ENCODE results near the gene KPNA2. TPM values are rescaled to one million over a fixed set of nuclear protein-coding genes. Genes with fewer than 3 reads are reported as not detected.

Gene KPNA2
- total and polyA plus RNA-seq, 2 of the 13 experiments (the other 11 are each of a cell fraction or from before 2014, with no cell fraction given): 111 to 305 TPM

GRCh38 chr17:67993153-67993997, 42.2 kb upstream of the KPNA2 start (continued):
- TF ChIP-seq FOSL1 (CRISPR knock-in tag; IDR thresholded peaks at IDR 0.05; ENCODE audit: borderline replicate concordance) (no peak), HNRNPLL (IDR thresholded peaks at IDR 0.05; ENCODE audit: low read depth, low read length, poor library complexity, severe bottlenecking) (peak; percentile 16), E2F2 (CRISPR knock-in tag; IDR thresholded peaks at IDR 0.05; ENCODE audit: borderline replicate concordance) (no peak), ZNF800 (CRISPR knock-in tag; IDR thresholded peaks at IDR 0.05) (peak; percentile 55; the same call in 1 of the 2 replicates), KLF6 (CRISPR knock-in tag; IDR thresholded peaks at IDR 0.05) (0 out of 2 replicates have a peak, but pooled peaks have one; percentile 42), TCF7 (IDR thresholded peaks at IDR 0.05; ENCODE audit: low read depth) (no peak), SRSF4 (IDR thresholded peaks at IDR 0.05; ENCODE audit: low read depth, low read length, poor library complexity, severe bottlenecking) (no peak), FOXP1 (IDR thresholded peaks at IDR 0.05) (no peak), FOXP1 (CRISPR knock-in tag; IDR thresholded peaks at IDR 0.05) (no peak), ZEB1 (IDR thresholded peaks at IDR 0.05; ENCODE audit: insufficient replicate concordance, low read depth) (no peak), CREBL2 (CRISPR knock-in tag; IDR thresholded peaks at IDR 0.05; ENCODE audit: borderline replicate concordance) (peak; percentile 77; the same call in 1 of the 2 replicates), ATF7-NPFF (CRISPR knock-in tag; IDR thresholded peaks at IDR 0.05; ENCODE audit: low read depth) (peak; percentile 77), ZNF572 (CRISPR knock-in tag; IDR thresholded peaks at IDR 0.05) (no peak), MAX (IDR thresholded peaks at IDR 0.05) (no peak; the same call in 1 of the 2 replicates), ZNF75D (CRISPR knock-in tag; IDR thresholded peaks at IDR 0.05; ENCODE audit: borderline replicate concordance) (no peak), POLR2A (IDR thresholded peaks at IDR 0.05; ENCODE audit: insufficient read depth in 1 of 2, low read depth in 2 of 2, low read length in 2 of 2) (peak; percentile 41 to 50; a peak in 1 of 4 replicates), PLRG1 (conservative IDR thresholded peaks at IDR 0.05) (no peak), BRCA1 (CRISPR knock-in tag; IDR thresholded peaks at IDR 0.05) (no peak), ZNF496 (CRISPR knock-in tag; IDR thresholded peaks at IDR 0.05; ENCODE audit: insufficient replicate concordance) (no peak), ZNF234 (CRISPR knock-in tag; conservative IDR thresholded peaks at IDR 0.05) (no peak), GFI1 (CRISPR knock-in tag; IDR thresholded peaks at IDR 0.05; ENCODE audit: borderline replicate concordance) (peak; percentile 46; the same call in 1 of the 2 replicates), HNF1B (CRISPR knock-in tag; IDR thresholded peaks at IDR 0.05) (no peak), ZNF780A (CRISPR knock-in tag; IDR thresholded peaks at IDR 0.05) (no peak), MEIS2 (CRISPR knock-in tag; IDR thresholded peaks at IDR 0.05) (no peak), ZNF589 (CRISPR knock-in tag; conservative IDR thresholded peaks at IDR 0.05) (no peak; the same call in 1 of the 2 replicates), HDAC2 (CRISPR knock-in tag; IDR thresholded peaks at IDR 0.05) (0 out of 2 replicates have a peak, but pooled peaks have one; percentile 33)

Data from HepG2 (cell line).